GM12801 (cell line): ENCODE data around the gene CACNA1C.

Experiments used
- TF ChIP-seq, protein P1 (sequence below): IDR thresholded peaks from one replicate; pipeline ENCODE4 v1.5.1; 2011; ENCODE audit warnings: control low read depth; ENCODE audit not compliant: insufficient read length; ENCODE audit errors: extremely low read depth

The CACNA1C gene

DNA sequence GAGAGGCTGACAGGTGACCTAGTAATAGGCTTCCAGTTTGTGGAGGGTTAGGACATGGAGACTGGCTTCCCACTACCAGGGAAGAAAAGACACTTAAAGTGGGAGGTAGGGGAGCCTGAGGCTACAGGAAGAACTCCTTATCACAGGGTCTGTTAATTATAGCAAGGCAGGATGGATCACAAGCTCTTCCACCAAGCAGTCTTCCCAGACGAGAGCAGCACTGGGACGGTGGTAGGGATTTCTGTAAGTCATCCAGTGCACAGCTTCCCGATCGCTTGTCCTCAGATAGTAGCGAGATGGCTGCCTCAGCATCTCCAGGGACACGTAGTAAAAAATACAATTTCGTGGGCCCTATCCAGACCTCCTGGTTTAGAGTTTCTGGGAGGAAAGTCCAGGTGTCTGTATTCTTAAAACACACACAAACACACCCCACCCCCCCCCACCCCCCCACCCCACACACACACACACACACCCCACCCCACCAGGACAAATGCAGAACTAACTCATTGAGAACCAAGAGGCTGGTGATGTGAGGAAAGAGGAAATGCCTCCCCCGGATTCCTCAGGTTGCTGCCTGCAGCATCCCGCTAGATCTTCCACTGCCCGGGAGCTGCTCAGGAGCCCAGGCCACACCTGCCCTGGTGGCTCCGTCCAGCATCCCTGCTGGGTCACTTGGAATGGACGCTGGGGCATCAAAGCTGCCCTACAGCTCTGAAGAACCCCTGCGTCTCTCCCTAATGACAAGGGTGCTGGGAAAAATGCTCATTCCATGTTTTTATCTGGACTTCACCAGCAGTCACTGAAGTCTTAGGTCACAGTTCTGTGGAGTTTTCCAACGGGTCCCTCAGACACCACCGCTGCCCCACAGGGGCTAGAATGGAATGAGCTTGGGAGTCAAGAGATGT lies 307.2 kb downstream of the CACNA1C start:
- TF ChIP-seq, protein P1, sequence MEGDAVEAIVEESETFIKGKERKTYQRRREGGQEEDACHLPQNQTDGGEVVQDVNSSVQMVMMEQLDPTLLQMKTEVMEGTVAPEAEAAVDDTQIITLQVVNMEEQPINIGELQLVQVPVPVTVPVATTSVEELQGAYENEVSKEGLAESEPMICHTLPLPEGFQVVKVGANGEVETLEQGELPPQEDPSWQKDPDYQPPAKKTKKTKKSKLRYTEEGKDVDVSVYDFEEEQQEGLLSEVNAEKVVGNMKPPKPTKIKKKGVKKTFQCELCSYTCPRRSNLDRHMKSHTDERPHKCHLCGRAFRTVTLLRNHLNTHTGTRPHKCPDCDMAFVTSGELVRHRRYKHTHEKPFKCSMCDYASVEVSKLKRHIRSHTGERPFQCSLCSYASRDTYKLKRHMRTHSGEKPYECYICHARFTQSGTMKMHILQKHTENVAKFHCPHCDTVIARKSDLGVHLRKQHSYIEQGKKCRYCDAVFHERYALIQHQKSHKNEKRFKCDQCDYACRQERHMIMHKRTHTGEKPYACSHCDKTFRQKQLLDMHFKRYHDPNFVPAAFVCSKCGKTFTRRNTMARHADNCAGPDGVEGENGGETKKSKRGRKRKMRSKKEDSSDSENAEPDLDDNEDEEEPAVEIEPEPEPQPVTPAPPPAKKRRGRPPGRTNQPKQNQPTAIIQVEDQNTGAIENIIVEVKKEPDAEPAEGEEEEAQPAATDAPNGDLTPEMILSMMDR, result no peak

DNA sequence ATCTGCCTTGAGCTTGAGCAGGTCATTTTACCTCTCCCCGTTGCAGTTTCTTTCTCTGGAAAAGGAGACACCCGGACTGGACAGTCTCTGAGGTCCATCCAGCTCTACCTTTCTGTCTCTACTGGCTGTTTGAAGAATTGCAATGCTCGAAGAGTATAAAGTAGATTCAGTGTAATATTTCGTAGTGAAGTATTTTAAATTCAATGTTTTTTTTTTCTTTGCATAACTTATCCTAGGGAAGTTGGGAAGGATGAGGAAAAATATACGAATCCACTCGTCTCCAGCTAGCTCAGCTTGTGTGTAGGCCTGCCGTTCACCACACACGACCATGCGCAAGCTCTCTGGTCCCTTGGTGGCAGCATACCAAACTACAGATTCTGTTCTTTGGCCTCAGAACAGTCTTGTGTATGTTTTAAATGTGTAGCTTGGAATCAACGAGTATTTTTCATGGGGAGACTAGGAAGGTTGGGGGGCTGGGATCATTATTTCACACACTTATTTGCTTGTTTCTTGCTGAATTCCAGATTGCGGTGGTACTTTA lies 307.9 kb downstream of the CACNA1C start:
- TF ChIP-seq, protein P1, result no peak

DNA sequence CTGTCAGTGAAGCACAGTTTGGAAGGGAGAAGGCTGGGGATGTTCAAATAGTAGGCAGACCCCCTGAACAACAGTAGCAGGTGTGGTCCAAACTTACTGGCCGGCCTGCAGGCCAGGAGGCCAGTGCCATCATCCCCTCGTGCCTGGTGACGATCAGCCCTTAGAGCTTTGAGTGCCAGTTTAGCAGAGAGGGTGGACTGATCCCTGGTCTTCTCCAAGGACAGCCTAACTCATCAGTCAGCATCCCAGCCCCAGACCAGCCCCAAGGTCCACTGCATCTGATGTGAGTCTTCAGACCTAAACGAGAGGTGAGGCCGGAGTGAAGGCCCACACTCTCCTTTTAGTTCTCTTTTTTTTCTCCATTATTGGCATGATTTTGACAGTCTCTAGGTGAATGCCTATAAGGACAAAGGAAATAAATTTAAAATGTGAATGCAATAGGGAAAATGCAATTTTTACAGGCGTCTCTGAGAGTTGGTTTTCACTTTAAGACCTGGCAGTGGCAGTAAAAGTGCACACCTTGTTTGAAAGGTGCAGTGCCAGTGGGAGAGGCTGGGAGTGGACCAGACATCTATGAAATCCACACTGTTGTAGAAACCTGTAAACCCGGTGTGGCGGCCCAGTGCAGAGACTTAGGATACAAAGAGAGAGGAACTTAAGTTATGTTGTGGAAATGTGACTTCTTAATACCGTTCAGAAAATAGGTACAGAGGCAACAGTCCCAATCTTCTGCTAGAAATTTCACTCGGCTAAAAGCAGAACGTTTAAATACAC lies 311.2 kb downstream of the CACNA1C start:
- TF ChIP-seq, protein P1, result no peak

DNA sequence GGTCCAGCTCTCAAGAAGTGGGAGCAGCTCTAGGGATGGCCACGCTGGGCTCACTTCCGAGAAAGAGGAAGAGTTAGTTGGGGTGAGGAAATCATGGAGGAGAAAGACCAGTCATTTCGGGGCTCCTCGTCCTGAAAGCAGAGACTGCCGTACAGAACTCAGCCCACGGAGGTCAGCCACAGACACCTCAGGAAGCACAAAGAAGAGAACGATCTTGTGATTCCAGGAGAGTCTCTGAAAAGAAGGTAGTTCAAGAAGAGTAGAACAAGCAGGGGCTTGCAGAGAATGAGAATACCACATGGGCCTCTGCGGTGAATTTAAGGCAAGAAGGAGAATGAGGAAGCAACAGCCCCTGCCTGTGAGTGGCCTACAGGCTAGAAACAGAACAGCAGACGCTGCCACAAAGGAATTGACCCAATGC lies 311.9 kb downstream of the CACNA1C start:
- TF ChIP-seq, protein P1, result no peak

DNA sequence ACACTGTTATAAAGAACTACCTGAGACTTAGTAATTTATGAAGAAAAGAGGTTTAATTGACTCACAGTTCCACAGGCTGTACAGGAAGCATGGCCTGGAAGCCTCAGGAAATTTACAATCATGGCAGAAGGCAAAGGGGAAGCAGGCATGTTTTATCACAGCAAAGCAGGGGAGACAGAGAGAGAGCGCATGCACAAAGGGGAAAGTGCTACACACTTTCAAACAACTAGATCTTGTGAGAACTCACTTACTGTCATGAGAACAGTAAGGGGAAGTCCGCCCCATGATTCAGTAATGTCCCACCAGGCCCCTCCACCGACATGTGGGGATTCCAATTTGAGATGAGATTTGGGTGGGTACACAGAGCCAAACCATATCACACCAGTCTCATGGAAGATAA lies 313.9 kb downstream of the CACNA1C start:
- TF ChIP-seq, protein P1, result no peak

DNA sequence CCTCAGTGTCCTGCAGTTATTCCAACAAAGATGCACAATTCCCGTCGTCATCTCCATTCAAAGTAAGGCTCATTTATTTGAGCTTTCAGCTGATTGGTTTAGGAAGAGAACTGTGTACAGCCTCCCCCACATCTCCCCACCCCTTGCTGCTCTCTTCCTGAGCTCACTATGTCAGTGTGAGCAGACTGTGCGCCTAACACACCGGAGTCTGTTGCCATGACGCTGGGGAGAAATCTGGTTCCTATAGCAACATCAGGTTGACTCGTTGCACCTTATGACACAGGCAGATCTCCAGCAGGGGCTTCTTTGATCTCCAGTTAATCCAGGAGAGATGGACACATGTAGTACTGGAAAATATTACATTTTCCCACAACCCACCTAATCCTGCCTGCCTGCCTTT lies 319.4 kb downstream of the CACNA1C start:
- TF ChIP-seq, protein P1, result no peak

DNA sequence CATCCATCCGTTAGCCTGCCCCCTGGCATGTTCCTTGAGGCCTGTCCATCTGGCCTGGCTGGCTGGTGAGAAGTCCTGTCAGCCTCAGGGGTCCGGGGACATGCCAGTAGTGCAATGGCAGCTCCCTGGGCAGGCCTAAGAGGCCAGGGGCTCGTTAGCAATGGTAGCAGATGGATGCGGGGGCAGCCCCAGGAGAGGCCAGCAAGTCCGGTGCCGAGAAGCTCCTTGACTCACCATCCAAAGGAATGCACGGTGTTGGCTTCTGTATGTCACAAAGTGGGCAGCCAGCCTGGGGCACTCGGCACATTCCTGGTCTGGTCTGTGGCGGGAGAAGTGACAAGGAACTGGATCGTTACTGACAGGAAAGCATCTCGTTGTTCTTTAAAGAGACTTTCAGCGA lies 319.9 kb downstream of the CACNA1C start:
- TF ChIP-seq, protein P1, result no peak
